GM23338 (cell line): Measurements from ENCODE around the gene MAD1L1.

Experiments used
- CREB1 ChIP-seq: fragments of 250-450 bp; sonication (Bioruptor Pico); IDR thresholded peaks from 2 replicates; pipeline ENCODE4 v1.5.0; 2020; ENCODE audit warnings: low read depth, mild to moderate bottlenecking, moderate library complexity
- CTCF ChIP-seq, 2 experiments: fragments of 200-600 bp in 1 of 2; sonication (generic) in 1 of 2; conservative IDR thresholded peaks; 2 replicates each; pipeline versions ENCODE4 v1.5.1 to v1.6.1; 2016 to 2017; ENCODE audit warnings: antibody characterized with exemption in 2 of 2, low read depth in 2 of 2, mild to moderate bottlenecking in 2 of 2, moderate library complexity in 1 of 2
- EZH2 ChIP-seq: fragments of 200-600 bp; sonication (generic); IDR thresholded peaks from one replicate; pipeline ENCODE4 v1.8.0; 2017; ENCODE audit warnings: antibody characterized with exemption, mild to moderate bottlenecking, low read depth; ENCODE audit not compliant: unreplicated experiment
- EZH2phosphoT487 ChIP-seq: fragments of 200-600 bp; sonication (generic); IDR thresholded peaks from one replicate; pipeline ENCODE4 v1.8.1; 2018; ENCODE audit warnings: antibody characterized with exemption; ENCODE audit not compliant: unreplicated experiment
- JUNB ChIP-seq: IDR thresholded peaks from one replicate; pipeline ENCODE4 v1.6.1; 2016; ENCODE audit warnings: antibody characterized with exemption; ENCODE audit not compliant: unreplicated experiment
- NANOG ChIP-seq: IDR thresholded peaks from 2 replicates; pipeline ENCODE4 v1.6.1; 2016; ENCODE audit warnings: antibody characterized with exemption, borderline replicate concordance
- POLR2AphosphoS5 ChIP-seq: IDR thresholded peaks from 2 replicates; pipeline ENCODE4 v1.6.1; 2016; ENCODE audit warnings: antibody characterized with exemption, low read depth
- REST ChIP-seq: IDR thresholded peaks from one replicate; pipeline ENCODE4 v1.6.1; 2018; ENCODE audit warnings: antibody characterized with exemption; ENCODE audit not compliant: unreplicated experiment
- STAT1 ChIP-seq: IDR thresholded peaks from one replicate; pipeline ENCODE4 v1.6.1; 2016; ENCODE audit warnings: antibody characterized with exemption; ENCODE audit not compliant: unreplicated experiment
- ZNF331 ChIP-seq: fragments of 250-450 bp; sonication (Bioruptor Pico); IDR thresholded peaks from 2 replicates; pipeline ENCODE4 v1.5.0; 2020; ENCODE audit warnings: low read depth, mild to moderate bottlenecking, moderate library complexity
- ZNF462 ChIP-seq: fragments of 250-450 bp; sonication (Bioruptor Pico); IDR thresholded peaks from 2 replicates; pipeline ENCODE4 v1.5.0; 2020; ENCODE audit warnings: mild to moderate bottlenecking, moderate library complexity

- TF ChIP-seq CREB1 (CRISPR knock-in tag) (no peak), REST (no peak), CTCF (conservative IDR thresholded peaks at IDR 0.05; ENCODE audit: low read depth in 2 of 2) (no peak), ZNF462 (CRISPR knock-in tag) (no peak), POLR2AphosphoS5 (no peak), EZH2 (no peak), EZH2phosphoT487 (no peak), JUNB (no peak), NANOG (no peak), ZNF331 (CRISPR knock-in tag) (no peak), STAT1 (no peak)
These were observed 455.6 kb downstream of the MAD1L1 start for GRCh38 chr7:1777122-1777521.
